ENCODE data around the gene BLVRA.

Gene BLVRA

GRCh38 chr7:43856316-43856715 is 97.8 kb downstream of the BLVRA start:
- peaks cover 3 to 6% of the 10 kb centered on the region in 2 donors for H3K27me3 Mint-ChIP-seq
- no peaks in the 10 kb centered on the region for H3K36me3 Mint-ChIP-seq

More at GRCh38 chr7:43856316-43856715, 97.8 kb downstream of the BLVRA start:
- Mint-ChIP-seq H3K27ac (no peak overlapping the region), H3K4me1 (no peaks in the 10 kb centered on the region), H3K9me3 (peaks cover 3 to 4% of the 10 kb centered on the region in 2 donors), H3K4me3 (no peak overlapping the region)
- ATAC-seq (replicated peaks) = no peak
- DNase-seq = no peak
